Subcutaneous adipose tissue (tissue), 4 donors: ENCODE data around the gene MEF2D. TPM values are rescaled to one million over a fixed set of nuclear protein-coding genes. Genes with fewer than 3 reads are reported as not detected.

ENCODE experiments used
- CTCF ChIP-seq: fragments of 450-650 bp; IDR thresholded peaks from one replicate; pipeline ENCODE4 v1.5.1; 2016; ENCODE audit warnings: low read depth, mild to moderate bottlenecking, control low read depth, antibody characterized with exemption, moderate library complexity
- total RNA-seq, 4 donors: library from RNA; depleted of rRNA; stranded (reverse); fragments of >200 nt; gene quantifications; one replicate each; pipeline ENCODE4 v1.1.0, GENCODE V29; 2016

Gene MEF2D
- total RNA-seq, 4 donors from 2014 or later: 18.9 to 46.5 (median 24.8) TPM

GRCh38 chr1:156464825-156465452, 35.6 kb downstream of the MEF2D start:
- no peak for TF ChIP-seq CTCF

DNA sequence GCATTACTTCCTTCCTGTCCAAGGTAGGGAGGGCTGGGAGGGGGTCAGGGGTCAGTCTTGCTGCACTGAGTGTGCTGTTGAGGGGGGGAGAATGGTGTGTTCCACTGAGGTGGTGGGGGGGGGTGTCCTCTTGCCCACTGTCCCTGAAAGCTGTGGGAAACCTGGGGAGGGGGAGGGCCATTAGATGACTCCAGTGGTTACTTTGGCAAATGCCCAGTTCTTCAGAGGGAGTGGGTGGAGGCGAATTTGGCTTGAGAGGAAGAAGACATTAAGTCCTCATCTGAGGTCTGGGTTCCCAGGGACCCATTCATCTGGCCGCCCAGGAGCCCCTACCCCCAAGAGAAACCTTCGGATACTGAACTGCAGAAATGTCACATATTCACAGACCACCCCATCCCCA, 36.2 kb downstream of the MEF2D start:
- TF ChIP-seq CTCF: no peak

DNA sequence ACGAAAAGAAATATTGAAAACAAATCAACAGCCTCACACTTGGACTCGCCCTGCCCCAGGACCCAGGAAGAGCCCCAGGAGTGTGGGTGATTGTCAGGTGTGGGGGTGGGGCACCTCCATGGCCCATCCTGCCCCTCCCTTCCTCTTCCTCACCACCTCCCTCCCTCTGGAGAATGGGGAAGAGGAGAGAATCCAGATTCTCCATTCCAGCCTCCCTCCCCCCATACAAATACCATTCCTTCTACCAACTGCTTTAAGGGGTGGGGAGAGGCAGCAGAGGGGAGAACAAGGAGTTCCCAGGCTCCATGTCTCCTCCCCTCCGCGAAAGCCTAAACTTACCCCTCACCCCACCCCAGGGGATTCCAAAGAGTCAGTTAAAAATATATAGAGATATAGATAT, 36.7 kb downstream of the MEF2D start:
- TF ChIP-seq CTCF: no peak

GRCh38 chr1:156462954-156463795, 37.4 kb downstream of the MEF2D start:
- no peak for TF ChIP-seq CTCF

DNA sequence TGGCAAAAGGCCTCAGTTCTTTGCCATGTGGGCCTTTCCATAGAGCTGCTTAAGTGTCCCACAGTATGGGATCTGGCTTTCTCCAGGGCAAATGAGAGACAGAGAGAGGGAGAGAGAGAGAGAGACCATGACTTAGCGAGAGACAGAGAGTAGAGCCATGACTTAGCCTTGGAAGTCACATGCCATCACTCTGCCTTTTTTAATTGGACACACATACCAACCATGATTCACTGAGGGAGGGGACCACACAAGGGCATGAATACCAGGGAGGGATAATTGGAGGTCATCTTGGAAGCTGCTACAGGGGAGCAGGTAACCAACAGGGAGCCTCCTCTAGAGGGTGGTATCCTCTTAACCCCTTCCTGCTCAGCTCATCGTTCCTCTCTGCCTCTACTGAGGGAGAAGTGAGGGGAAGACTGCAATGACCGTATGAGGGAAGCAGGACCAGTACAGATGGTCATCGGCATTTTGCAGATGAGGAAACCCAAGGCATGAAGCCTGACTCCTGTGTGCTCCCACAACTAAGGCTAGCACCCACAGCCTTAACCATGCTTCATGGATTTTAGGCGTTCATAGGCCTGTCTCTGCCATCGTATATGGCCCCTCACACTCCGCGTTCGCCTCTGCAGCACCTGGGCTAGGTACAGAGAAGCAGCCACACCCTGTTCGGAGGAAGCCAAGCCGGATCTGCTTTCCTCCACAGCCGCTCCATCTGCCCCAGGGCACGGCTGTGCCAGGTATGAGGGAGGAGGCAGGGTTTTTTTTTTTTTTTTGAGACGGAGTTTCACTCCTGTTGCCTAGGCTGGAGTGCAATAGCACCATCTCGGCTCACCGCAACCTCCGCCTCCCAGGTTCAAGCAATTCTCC, 38.6 kb downstream of the MEF2D start:
- TF ChIP-seq CTCF: no peak

GRCh38 chr1:156461109-156461508, 39.5 kb downstream of the MEF2D start:
- no peak for TF ChIP-seq CTCF

GRCh38 chr1:156460525-156460924, 40.0 kb downstream of the MEF2D start:
- TF ChIP-seq CTCF: no peak
